Stomach (tissue), 9 donors: ENCODE results near the gene ISL2. TPM values are rescaled to one million over a fixed set of nuclear protein-coding genes. Genes with fewer than 3 reads are reported as not detected.

Source experiments
- DNase-seq, 2 donors: peaks; one replicate each; pipeline versions ENCODE4 v3.0.0 to v3.0.0-alpha.2; 2013 to 2019
- H3K27ac ChIP-seq, 5 donors: fragments of 200-600 bp in 4 of 5; sonication (generic) in 4 of 5; one replicate each; pipeline ENCODE4 v1.5.1; 2013 to 2019; ENCODE audit warnings: mild to moderate bottlenecking in 1 of 5, moderate library complexity in 1 of 5
- H3K27me3 ChIP-seq, 3 donors: fragments of 200-600 bp; sonication (generic); one replicate each; pipeline ENCODE4 v1.5.1; 2017 to 2019; ENCODE audit warnings: mixed run types in 1 of 3
- H3K36me3 ChIP-seq, 4 donors: fragments of 200-600 bp; sonication (generic); 1 replicate in 3 of 4; 2 replicates in 1 of 4; pipeline ENCODE4 v1.5.1; 2016 to 2019
- H3K4me1 ChIP-seq, 4 donors: fragments of 200-600 bp; sonication (generic); one replicate each; pipeline ENCODE4 v1.5.1; 2016 to 2019
- H3K4me3 ChIP-seq, 4 donors: fragments of 200-600 bp; sonication (generic) in 3 of 4; one replicate each; pipeline ENCODE4 v1.5.1; 2016 to 2019; ENCODE audit warnings: mild to moderate bottlenecking in 1 of 4
- H3K9me3 ChIP-seq, 4 donors: fragments of 200-600 bp; sonication (generic); one replicate each; pipeline ENCODE4 v1.5.1; 2016 to 2019
- CTCF ChIP-seq, 7 experiments: fragments of 450-650 bp in 4 of 7; fragments of 200-600 bp in 3 of 7; sonication (generic) in 3 of 7; IDR thresholded peaks; one replicate each; pipeline ENCODE4 v1.5.1; 2016 to 2019; ENCODE audit warnings: antibody characterized with exemption in 7 of 7, control low read depth in 2 of 7, mild to moderate bottlenecking in 1 of 7
- EP300 ChIP-seq: sonication (generic); formaldehyde crosslinking; IDR thresholded peaks from one replicate; pipeline ENCODE4 v1.6.1; 2017; ENCODE audit warnings: antibody characterized with exemption
- POLR2A ChIP-seq, 4 donors: fragments of 450-650 bp; IDR thresholded peaks; one replicate each; pipeline ENCODE4 v1.6.1; 2016; ENCODE audit warnings: antibody characterized with exemption in 4 of 4, control low read depth in 2 of 4, mild to moderate bottlenecking in 1 of 4, moderate library complexity in 1 of 4
- POLR2AphosphoS5 ChIP-seq, 3 donors: sonication (generic); formaldehyde crosslinking; IDR thresholded peaks; one replicate each; pipeline ENCODE4 v1.6.1; 2016; ENCODE audit warnings: antibody characterized with exemption in 3 of 3
- WGBS, 5 donors: extraction: QIAGEN DNeasy Blood & Tissue Kit in 3 of 5; methylation state at CpG; one replicate each; pipeline versions ENCODE4 v1.1.5 to v1.1.7; 2013 to 2018; 5-methylcytosine and 5-hydroxymethylcytosine counted together
- intact Hi-C: fragments of 100-400 bp; cut with DNase I; formaldehyde crosslinking; loops from one replicate; pipeline ENCODE4 v1.15.1; 2023; ENCODE audit warnings: low total_unique reads
- polyA plus RNA-seq, 3 donors: library from polyadenylated mRNA; stranded (reverse); fragments of 200-250 nt; gene quantifications; one replicate each; pipeline ENCODE4 v1.2.3, GENCODE V29; 2013
- total RNA-seq, 5 donors: library from RNA; depleted of rRNA; stranded (reverse); fragments of >200 nt; gene quantifications; one replicate each; pipeline versions ENCODE4 v1.1.0 to v1.2.3, GENCODE V29; 2014 to 2016
- donor health status: healthy with polysubstance abuse.
- donor health status: Bipolar disorder and iron deficiency.
- donor health status: healthy.

The ISL2 gene
- total and polyA plus RNA-seq, 8 donors, result 0.58 to 4.0 (median 2.2) TPM; not detected in 2

- TF ChIP-seq EP300, result no peak
- no peaks in the 10 kb centered on the region for H3K4me1 ChIP-seq
Measured at GRCh38 chr15:76390571-76390970, 54.0 kb downstream of the ISL2 start.

GRCh38 chr15:76391309-76391708, 54.7 kb downstream of the ISL2 start:
- intact Hi-C loops, result no loop called here
- Histone ChIP-seq H3K4me1 (no peaks in the 10 kb centered on the region), H3K27me3 (no peaks in the 10 kb centered on the region), H3K36me3 (peaks cover 0 to 8% (median 0%) of the 10 kb centered on the region in 4 donors), H3K9me3 (no peaks in the 10 kb centered on the region), H3K27ac (no peak overlapping the region), H3K4me3 (no peak overlapping the region)
- no peak for DNase-seq
- TF ChIP-seq EP300 (no peak), CTCF (IDR thresholded peaks at IDR 0.05) (no peak), POLR2A (IDR thresholded peaks at IDR 0.05) (no peak), POLR2AphosphoS5 (IDR thresholded peaks at IDR 0.05) (no peak)
- WGBS, 5 donors, result 70 to 84% (median 79%) methylated on average over 3 of the region's 3 CpGs

More at GRCh38 chr15:76390571-76390970, 54.0 kb downstream of the ISL2 start:
- intact Hi-C loops, result no loop called here
- no peak for DNase-seq
- Histone ChIP-seq H3K4me3 (no peak overlapping the region), H3K27me3 (no peaks in the 10 kb centered on the region), H3K36me3 (peaks cover 0 to 8% (median 0%) of the 10 kb centered on the region in 4 donors), H3K9me3 (no peaks in the 10 kb centered on the region), H3K27ac (no peak overlapping the region)

GRCh38 chr15:76391847-76392246, 55.3 kb downstream of the ISL2 start:
- no peak for TF ChIP-seq EP300
- TF ChIP-seq CTCF (IDR thresholded peaks at IDR 0.05), result no peak
- intact Hi-C loops, result no loop called here
- Histone ChIP-seq H3K36me3 (peaks cover 0 to 7% (median 0%) of the 10 kb centered on the region in 4 donors), H3K4me3 (no peak overlapping the region), H3K27ac (no peak overlapping the region), H3K9me3 (no peaks in the 10 kb centered on the region), H3K4me1 (no peaks in the 10 kb centered on the region), H3K27me3 (no peaks in the 10 kb centered on the region)
- no peak for DNase-seq

Other genes starting within 250 kb of the ISL2 start
- gene ETFA, start 25.3 kb upstream of the ISL2 start, total RNA-seq, result 100 to 1,000 TPM in 3 of 5 donors, 10 to 100 TPM in 2; 68.2 to 304 (median 118) TPM
- 100 to 1,000 TPM in 2 of 3 donors, 10 to 100 TPM in 1; 79.6 to 157 (median 100) TPM for gene ETFA, start 25.3 kb upstream of the ISL2 start, polyA plus RNA-seq